Measurements from ENCODE around the gene MANF.

DNA sequence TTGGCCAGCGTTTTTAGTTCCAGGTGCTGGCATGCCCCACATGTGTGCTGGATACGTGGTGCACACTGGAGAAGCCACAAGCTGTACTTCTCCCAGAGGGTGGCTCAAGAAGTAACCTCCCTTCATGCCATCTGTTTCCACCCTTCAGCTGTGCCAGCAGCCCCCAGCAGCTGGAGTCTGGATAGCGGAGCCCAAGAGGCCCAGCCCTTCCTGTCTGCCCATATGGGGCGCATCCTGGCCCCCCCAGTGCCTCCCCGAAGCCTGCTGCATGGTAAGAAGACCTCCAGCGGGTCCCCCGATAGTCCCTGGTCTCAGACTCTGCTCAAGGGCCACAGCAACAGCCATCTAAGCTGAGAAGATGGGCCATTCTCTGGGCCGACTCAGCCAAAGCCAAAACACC, 5.8 kb upstream of the MANF start:
- TF ChIP-seq, protein P1, sequence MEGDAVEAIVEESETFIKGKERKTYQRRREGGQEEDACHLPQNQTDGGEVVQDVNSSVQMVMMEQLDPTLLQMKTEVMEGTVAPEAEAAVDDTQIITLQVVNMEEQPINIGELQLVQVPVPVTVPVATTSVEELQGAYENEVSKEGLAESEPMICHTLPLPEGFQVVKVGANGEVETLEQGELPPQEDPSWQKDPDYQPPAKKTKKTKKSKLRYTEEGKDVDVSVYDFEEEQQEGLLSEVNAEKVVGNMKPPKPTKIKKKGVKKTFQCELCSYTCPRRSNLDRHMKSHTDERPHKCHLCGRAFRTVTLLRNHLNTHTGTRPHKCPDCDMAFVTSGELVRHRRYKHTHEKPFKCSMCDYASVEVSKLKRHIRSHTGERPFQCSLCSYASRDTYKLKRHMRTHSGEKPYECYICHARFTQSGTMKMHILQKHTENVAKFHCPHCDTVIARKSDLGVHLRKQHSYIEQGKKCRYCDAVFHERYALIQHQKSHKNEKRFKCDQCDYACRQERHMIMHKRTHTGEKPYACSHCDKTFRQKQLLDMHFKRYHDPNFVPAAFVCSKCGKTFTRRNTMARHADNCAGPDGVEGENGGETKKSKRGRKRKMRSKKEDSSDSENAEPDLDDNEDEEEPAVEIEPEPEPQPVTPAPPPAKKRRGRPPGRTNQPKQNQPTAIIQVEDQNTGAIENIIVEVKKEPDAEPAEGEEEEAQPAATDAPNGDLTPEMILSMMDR (conservative IDR thresholded peaks at IDR 0.05; ENCODE audit: low read depth, low read length): no peak
- TF ChIP-seq EZH2 (IDR thresholded peaks at IDR 0.05; ENCODE audit: borderline replicate concordance, low read depth, low read length, poor library complexity, severe bottlenecking): no peak

Data from A673 (cell line).